GM12801 (cell line): ENCODE results near the gene CACNA2D4.

Experiments used
- CTCF ChIP-seq: IDR thresholded peaks from one replicate; pipeline ENCODE4 v1.5.1; 2011; ENCODE audit warnings: control low read depth; ENCODE audit not compliant: insufficient read length; ENCODE audit errors: extremely low read depth

Gene CACNA2D4

GRCh38 chr12:1919763-1920162 is 1.3 kb upstream of the CACNA2D4 start:
- no peak for TF ChIP-seq CTCF

GRCh38 chr12:1919284-1919683 is 832 bp upstream of the CACNA2D4 start:
- no peak for TF ChIP-seq CTCF

- no peak for TF ChIP-seq CTCF
Observed at GRCh38 chr12:1918884-1919236, 408 bp upstream of the CACNA2D4 start.

- no peak for TF ChIP-seq CTCF
Observed at GRCh38 chr12:1917172-1918070, 1.0 kb downstream of the CACNA2D4 start.

DNA sequence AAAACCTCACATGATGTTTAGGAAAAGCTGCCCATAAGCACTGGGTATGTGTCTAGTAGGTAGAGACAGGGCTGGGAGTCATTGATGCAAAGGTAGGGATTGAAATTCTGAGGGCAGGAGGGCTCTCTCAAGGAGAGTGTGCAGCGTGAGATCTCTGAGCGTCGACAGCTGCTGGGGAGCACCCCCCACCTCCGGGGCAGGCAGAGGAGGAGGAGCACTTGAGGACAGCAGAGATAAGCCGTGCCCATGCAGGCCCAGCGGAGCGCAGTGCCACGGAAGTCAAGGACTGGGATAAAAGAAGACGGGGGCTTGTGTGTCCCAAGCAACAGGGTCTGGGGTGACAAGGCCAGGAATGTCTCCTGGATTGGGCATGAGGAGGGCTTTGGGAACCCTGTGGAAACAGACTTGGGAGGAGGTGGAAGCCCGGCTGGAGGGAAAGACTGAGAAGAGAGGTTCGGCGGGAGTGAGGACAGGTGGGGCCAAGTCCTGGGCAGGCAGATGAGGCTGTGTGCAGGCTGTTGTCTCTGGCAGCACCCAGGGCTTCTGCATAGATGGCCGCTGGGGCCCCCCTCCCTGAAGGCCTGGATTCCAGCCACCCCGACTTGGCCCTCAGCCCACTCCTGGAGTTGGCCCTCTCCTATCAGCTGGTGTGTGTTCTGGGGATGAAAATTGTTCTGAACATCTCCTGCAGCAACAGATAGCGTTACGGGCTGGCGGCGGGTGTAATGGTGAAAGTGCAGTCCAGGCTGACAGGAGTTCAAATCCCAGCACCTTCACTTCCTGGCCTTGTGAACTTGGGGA is 1.9 kb downstream of the CACNA2D4 start:
- TF ChIP-seq CTCF: no peak

GRCh38 chr12:1915082-1915968 is 3.1 kb downstream of the CACNA2D4 start:
- TF ChIP-seq CTCF: no peak
